NT2/D1 (cell line): ENCODE results near the gene MGAT5B.
A peak's percentile ranks its signal among the peaks of the same experiment; 100 is the strongest.

Source experiments
- DNase-seq: peaks from one replicate; pipeline ENCODE4 v3.0.0-alpha.2; 2011; ENCODE audit warnings: low read depth, low spot score
- H3K27me3 ChIP-seq: 2 replicates; pipeline ENCODE4 v1.6.0; 2011; ENCODE audit warnings: mild to moderate bottlenecking; ENCODE audit not compliant: insufficient read length, insufficient read depth
- H3K36me3 ChIP-seq: 2 replicates; pipeline ENCODE4 v1.6.1; 2011; ENCODE audit warnings: mild to moderate bottlenecking, low read length, mixed read lengths; ENCODE audit not compliant: insufficient read depth, insufficient read length
- H3K4me1 ChIP-seq: 2 replicates; pipeline ENCODE4 v1.5.1; 2011; ENCODE audit not compliant: insufficient read depth, insufficient read length
- H3K4me3 ChIP-seq: 2 replicates; pipeline ENCODE4 v1.5.1; 2011; ENCODE audit warnings: low read depth; ENCODE audit not compliant: insufficient read length
- H3K9ac ChIP-seq: 2 replicates; pipeline ENCODE4 v1.6.0; 2011; ENCODE audit warnings: low read depth; ENCODE audit not compliant: insufficient read length
- H3K9me3 ChIP-seq: 2 replicates; pipeline ENCODE4 v1.5.1; 2011; ENCODE audit warnings: mild to moderate bottlenecking, low read length; ENCODE audit not compliant: insufficient read depth
- SUZ12 ChIP-seq: IDR thresholded peaks from 2 replicates; pipeline ENCODE4 v1.6.1; 2011; ENCODE audit not compliant: insufficient read length, insufficient read depth; ENCODE audit errors: extremely low read depth
- YY1 ChIP-seq: IDR thresholded peaks from 2 replicates; pipeline ENCODE4 v1.6.1; 2011; ENCODE audit not compliant: insufficient read length, insufficient read depth
- ZNF274 ChIP-seq: IDR thresholded peaks from 2 replicates; pipeline ENCODE4 v1.6.1; 2011; ENCODE audit warnings: mild to moderate bottlenecking, low read depth, low read length

Gene MGAT5B

GRCh38 chr17:76996741-76997694, 128.8 kb downstream of the MGAT5B start:
- no peaks in the 10 kb centered on the region for H3K9me3 ChIP-seq
- no peak for TF ChIP-seq ZNF274
- TF ChIP-seq YY1, result no peak
- TF ChIP-seq SUZ12, result no peak
- H3K27me3 ChIP-seq, result no peaks in the 10 kb centered on the region
- DNase-seq, result no peak
- no peak overlapping the region for H3K4me3 ChIP-seq
- no peaks in the 10 kb centered on the region for H3K36me3 ChIP-seq
- peaks cover 21% of the 10 kb centered on the region for H3K4me1 ChIP-seq
- H3K9ac ChIP-seq, result peak overlapping the region; percentile 37

GRCh38 chr17:76997981-76998531, 129.9 kb downstream of the MGAT5B start:
- no peaks in the 10 kb centered on the region for H3K9me3 ChIP-seq
- TF ChIP-seq SUZ12, result no peak
- no peak for TF ChIP-seq YY1
- TF ChIP-seq ZNF274, result no peak
- no peak for DNase-seq
- H3K27me3 ChIP-seq, result no peaks in the 10 kb centered on the region
- peaks cover 26% of the 10 kb centered on the region for H3K4me1 ChIP-seq
- peak overlapping the region; percentile 29 for H3K9ac ChIP-seq
- H3K36me3 ChIP-seq, result no peaks in the 10 kb centered on the region
- H3K4me3 ChIP-seq, result no peak overlapping the region

GRCh38 chr17:76998839-76999238, 130.6 kb downstream of the MGAT5B start:
- peaks cover 28% of the 10 kb centered on the region for H3K4me1 ChIP-seq
- no peak for DNase-seq
- no peaks in the 10 kb centered on the region for H3K27me3 ChIP-seq
- H3K9ac ChIP-seq, result no peak overlapping the region
- H3K4me3 ChIP-seq, result no peak overlapping the region
- no peak for TF ChIP-seq SUZ12
- no peak for TF ChIP-seq YY1
- no peak for TF ChIP-seq ZNF274
- no peaks in the 10 kb centered on the region for H3K9me3 ChIP-seq
- no peaks in the 10 kb centered on the region for H3K36me3 ChIP-seq
